ENCODE results near the gene SESTD1.

GRCh38 chr2:179068991-179069643, 195.5 kb downstream of the SESTD1 start:
- TF ChIP-seq, protein P1, sequence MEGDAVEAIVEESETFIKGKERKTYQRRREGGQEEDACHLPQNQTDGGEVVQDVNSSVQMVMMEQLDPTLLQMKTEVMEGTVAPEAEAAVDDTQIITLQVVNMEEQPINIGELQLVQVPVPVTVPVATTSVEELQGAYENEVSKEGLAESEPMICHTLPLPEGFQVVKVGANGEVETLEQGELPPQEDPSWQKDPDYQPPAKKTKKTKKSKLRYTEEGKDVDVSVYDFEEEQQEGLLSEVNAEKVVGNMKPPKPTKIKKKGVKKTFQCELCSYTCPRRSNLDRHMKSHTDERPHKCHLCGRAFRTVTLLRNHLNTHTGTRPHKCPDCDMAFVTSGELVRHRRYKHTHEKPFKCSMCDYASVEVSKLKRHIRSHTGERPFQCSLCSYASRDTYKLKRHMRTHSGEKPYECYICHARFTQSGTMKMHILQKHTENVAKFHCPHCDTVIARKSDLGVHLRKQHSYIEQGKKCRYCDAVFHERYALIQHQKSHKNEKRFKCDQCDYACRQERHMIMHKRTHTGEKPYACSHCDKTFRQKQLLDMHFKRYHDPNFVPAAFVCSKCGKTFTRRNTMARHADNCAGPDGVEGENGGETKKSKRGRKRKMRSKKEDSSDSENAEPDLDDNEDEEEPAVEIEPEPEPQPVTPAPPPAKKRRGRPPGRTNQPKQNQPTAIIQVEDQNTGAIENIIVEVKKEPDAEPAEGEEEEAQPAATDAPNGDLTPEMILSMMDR (IDR thresholded peaks at IDR 0.05), result no peak
- no peak for TF ChIP-seq POLR2AphosphoS5 (IDR thresholded peaks at IDR 0.05)
- no peak for TF ChIP-seq POLR2A (IDR thresholded peaks at IDR 0.05)
